Fibroblast of skin of right quadriceps (primary cell): Measurements from ENCODE around the gene SLC8A3.

Experiments used
- DNase-seq: peaks from one replicate; pipeline ENCODE4 v3.0.0-alpha.2; 2013

SLC8A3 gene

GRCh38 chr14:70059545-70059944, 129.2 kb downstream of the SLC8A3 start:
- no peak for DNase-seq

DNA sequence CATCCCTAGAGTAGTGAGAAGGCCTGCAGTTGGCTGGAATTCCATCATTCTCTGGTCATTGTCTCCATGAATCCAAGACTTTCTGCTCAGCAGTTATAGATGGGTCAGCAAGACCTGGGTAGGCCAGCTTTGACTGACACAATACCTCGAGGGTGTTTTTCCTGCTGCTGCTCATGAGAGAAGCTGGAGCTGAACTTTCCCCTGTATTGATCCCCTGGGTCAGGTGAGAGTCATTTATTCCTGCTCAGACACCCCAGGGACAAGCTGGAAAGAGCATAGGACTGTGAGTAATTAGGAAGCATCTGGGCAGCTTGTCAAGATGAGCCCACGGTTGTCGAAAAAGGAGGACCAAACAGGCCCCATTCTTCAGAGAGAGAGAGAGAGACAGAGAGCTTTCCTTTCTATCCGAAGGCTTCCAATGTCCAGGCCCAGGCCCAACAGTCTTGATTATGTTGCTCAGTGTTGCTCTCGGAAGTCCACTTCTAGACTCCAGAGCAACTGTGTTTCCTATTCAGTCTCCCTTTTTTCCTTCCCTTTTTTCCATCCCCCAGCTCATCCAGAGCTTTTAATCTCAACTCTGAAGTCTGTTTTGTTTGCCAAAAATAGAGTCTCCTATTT, 131.1 kb downstream of the SLC8A3 start:
- DNase-seq = no peak

- peak; percentile 21 for DNase-seq
These were observed 135.8 kb downstream of the SLC8A3 start for GRCh38 chr14:70052990-70053389.

- no peak for DNase-seq
These were observed 138.6 kb downstream of the SLC8A3 start for GRCh38 chr14:70050136-70050535.

GRCh38 chr14:70049605-70050004, 139.1 kb downstream of the SLC8A3 start:
- DNase-seq = no peak

DNA sequence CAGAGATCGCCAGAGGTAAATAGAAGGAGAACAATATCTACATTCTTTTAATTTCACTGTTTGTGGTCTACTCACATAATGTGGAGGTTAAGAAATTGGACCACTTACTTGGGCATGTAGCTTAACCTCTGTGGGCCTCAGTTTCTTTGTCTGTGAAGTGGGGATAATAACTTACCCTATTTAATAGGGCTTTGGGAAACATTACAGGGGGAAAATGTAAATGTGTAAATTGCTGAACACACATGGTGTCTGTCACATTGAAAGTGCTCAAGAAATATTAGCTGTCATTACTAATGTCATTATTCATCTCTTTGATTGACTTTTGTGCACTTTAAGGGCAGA, 140.5 kb downstream of the SLC8A3 start:
- DNase-seq = no peak

- DNase-seq = no peak
These were observed 141.0 kb downstream of the SLC8A3 start for GRCh38 chr14:70047598-70048312.

DNA sequence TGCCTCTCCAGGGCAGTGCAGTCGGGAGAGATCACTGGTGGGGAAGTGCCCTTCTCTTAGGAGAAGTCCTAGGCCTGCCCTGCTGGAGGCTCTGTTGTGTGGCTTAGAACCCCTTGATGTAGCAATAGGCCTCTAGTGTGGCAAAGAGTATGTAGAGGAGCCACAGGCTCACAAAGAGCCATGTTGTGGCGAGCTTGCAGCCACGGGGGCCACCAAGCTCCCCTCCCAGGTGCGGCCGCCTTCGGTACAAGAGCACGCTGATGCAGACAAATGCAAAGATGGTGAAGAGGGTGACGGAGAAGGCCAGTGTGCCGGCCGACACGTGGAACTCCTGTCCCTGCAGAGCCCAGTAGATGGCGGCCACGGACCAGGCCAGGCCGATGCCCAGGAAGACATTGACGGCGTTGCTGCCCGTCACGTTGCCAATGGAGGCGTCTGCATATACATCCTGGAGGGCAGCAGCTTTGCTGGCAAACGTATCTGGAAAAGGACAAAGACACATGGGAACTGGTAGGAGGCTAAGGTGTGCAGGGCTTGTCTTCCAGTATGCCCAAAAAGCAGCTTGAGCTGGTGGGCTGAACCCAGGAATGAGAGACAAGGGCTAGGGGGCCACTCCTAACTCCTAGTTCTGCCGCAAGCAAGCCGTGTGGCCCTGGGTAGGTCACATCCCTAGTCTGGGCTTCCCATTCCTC, 142.8 kb downstream of the SLC8A3 start:
- peak; percentile 30 for DNase-seq

GRCh38 chr14:70045310-70045709, 143.4 kb downstream of the SLC8A3 start:
- DNase-seq = no peak

GRCh38 chr14:70043001-70043400, 145.8 kb downstream of the SLC8A3 start:
- no peak for DNase-seq

DNA sequence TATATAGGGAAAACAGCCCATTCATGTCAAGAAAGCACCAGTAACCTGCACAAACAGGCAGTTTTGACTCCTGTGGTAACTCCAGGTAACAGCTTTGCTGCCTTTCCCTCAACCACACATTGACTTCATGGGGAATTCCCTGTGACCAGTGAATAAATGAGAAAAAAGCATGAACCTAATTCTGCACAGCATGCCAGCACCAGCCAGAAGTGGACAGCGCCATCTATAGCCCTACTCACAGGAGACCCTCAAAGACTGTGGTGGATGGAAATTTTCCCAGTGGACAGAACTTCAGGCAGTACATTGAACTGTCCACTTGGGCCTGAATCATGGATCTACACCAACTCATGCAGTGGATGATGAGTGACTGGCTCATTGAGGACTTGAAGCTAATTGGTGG, 152.1 kb downstream of the SLC8A3 start:
- DNase-seq = no peak

GRCh38 chr14:70034257-70034656, 154.5 kb downstream of the SLC8A3 start:
- DNase-seq = no peak

GRCh38 chr14:70033561-70033960, 155.2 kb downstream of the SLC8A3 start:
- DNase-seq = no peak

GRCh38 chr14:70033116-70033515, 155.6 kb downstream of the SLC8A3 start:
- no peak for DNase-seq

DNA sequence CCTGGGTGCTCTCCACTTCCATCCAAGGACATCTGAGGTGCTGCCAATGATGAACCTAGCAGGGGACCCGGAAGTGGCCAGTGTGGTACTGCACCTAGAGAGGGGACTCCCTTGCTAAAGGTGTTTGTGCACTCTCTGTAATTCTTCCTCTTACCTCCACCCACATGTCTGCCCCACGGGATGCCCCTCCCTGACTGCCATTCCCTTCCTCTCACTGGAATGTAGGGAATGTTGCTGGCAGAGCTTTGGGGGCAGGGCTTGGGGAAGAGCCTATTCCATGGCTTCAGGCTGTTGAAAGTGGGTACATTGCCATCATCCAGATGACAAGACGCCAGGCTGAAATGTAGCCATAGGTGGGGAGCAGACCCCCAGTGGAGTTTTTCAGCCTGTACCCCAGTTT, 156.3 kb downstream of the SLC8A3 start:
- DNase-seq = no peak

DNA sequence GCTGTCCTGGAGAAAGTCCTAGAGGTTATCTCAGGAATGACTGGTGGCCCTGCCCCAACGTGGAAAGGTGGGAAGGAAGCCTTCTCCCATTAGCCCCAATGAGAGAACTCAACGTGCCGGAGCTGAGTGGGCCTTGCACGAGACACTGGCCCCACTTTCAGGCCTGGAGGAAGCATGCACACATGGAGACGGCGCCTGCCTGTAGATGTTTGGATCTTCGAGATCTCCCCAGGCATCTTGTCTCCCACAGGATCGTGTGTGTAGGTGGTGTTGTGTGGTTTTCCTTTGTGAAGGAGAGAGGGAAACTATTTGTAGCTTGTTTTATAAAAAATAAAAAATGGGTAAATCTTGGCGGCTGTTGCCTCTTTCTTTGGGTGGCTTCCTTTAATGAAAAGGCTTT, 156.7 kb downstream of the SLC8A3 start:
- no peak for DNase-seq

DNA sequence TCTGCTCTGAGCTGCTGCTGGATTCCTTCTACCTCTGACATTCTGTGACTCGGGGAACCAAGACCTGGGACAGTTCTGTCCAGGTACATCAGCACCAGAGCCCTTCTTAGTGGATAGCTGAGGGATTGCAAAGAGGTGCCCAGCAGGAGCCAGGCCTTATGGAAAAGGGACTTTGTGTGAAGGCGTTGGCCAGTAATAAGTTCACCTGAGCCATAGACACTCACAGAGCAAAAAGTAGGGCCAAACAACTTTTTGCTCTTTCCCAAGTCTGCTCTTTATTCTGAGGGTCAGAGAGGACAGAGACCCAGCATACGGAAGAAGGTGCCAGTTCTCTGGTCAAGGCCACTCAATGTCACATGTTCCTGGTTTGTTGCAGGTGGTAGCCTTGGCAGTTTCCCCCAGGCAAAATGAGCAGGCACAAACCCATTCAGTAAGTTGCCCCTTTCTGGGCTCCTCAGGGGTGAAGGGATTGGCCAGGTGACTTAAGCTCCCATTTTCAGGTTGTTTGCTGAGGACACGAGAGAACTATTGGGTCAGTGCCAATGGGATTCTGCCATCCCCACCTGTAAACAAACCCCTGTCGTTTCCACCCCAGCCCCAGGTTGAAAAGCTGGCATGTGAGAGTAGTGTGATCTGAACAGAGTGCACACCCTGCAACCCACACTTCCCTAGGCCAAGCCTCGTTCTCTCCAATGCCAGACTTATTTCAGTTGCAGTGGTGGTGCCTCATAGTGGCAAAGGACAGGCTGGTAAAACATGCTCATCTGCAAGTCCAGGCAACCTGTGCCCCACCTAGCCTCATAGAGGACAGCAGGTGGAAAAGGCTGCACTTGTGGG, 159.2 kb downstream of the SLC8A3 start:
- no peak for DNase-seq

DNA sequence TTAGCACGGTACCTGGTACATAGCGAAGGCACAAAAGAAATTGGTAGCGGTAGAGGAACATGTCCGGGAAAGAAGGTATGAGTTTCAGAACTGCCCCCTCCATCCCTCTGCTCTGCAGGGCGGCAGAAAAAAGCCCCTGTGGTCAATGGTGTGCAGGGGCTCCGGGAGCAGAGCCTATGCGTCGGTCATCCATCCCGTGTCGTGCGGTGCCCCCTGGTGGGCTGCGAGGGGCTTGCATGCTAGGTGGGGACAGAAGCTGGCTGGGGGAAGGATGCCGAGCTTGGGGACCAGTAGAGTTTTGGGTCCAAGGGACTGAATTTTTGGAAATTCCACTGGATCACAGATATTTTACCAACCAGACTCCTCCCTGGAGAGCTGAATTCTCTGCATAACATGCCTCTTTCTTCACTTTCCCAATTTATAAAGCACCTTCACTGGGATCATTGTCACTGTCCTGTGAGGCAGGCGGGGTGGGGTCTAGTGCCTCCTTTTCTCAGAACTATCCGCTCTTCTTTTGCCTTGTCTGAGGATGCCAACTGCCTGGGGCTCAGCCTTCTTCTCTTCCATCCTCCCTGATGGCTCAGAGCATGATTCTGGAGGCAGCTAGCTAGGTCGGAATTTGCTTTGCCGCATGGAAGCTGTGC, 160.8 kb downstream of the SLC8A3 start:
- peak; percentile 28 for DNase-seq

DNA sequence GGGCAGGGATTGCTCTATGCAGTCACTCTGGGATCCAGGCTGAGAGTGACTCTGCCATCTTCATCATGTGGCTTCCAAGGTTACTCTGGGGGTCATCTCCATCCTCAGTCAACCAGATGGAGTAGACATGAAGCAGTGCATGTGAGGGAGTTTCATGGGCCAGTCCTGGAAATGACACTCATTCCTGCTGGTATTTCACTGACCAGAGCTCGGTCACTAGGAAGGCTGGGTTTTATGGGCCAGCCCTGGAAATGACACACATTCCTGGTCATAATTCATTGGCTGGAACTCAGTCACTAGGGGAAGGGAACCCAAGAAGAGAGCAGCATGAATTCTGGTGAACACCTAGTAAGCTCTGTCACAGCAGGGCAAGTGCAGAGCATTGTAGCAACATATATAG, 164.9 kb downstream of the SLC8A3 start:
- no peak for DNase-seq

GRCh38 chr14:70022771-70023445, 165.8 kb downstream of the SLC8A3 start:
- DNase-seq = no peak

DNA sequence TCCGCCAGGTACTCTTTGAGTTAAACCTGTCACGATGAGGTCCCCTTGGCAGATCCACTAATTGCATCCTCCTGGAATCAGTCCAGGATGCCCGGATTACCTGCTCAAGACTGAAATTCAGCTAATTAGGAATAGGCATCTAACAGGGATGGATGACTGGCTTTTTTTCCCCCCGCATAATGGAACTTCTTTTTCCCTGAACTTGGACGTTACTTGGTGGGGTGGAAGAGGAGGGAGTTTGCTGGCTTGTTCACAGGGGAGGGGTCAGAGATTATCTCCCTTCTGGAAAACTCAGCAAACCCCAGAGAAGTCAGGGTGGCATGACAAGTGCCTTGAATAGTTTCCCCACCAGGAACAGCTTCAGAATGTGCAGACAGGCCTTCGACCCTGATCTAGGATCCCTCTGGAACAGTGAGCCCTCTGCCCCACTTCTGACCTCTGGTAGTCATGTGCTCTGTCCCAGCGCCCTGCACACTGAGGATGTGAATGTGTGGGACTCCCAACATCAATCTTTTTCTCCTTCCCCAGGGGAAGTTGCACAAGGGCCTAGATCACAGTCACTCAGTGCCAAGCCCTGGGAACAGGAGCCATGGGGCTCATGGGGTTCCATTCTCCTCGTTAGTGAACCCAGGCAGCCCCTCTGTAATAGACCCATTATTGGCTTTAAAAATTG, 167.1 kb downstream of the SLC8A3 start:
- no peak for DNase-seq
